Thyroid gland (tissue), 4 donors: Measurements from ENCODE around the gene SNX13.

ENCODE experiments used
- POLR2A ChIP-seq, 2 donors: fragments of 450-650 bp; IDR thresholded peaks; one replicate each; pipeline ENCODE4 v1.6.1; 2017; ENCODE audit warnings: antibody characterized with exemption in 2 of 2, mild to moderate bottlenecking in 2 of 2, moderate library complexity in 1 of 2
- TF ChIP-seq, protein P1 (sequence below), 6 experiments: fragments of 200-600 bp in 3 of 6; fragments of 450-650 bp in 3 of 6; sonication (generic) in 3 of 6; IDR thresholded peaks; one replicate each; pipeline ENCODE4 v1.5.1; 2016 to 2019; ENCODE audit warnings: antibody characterized with exemption in 6 of 6, mild to moderate bottlenecking in 2 of 6, inconsistent platforms in 1 of 6, moderate library complexity in 1 of 6

GRCh38 chr7:17931069-17931468, 9.2 kb downstream of the SNX13 start:
- TF ChIP-seq, protein P1, sequence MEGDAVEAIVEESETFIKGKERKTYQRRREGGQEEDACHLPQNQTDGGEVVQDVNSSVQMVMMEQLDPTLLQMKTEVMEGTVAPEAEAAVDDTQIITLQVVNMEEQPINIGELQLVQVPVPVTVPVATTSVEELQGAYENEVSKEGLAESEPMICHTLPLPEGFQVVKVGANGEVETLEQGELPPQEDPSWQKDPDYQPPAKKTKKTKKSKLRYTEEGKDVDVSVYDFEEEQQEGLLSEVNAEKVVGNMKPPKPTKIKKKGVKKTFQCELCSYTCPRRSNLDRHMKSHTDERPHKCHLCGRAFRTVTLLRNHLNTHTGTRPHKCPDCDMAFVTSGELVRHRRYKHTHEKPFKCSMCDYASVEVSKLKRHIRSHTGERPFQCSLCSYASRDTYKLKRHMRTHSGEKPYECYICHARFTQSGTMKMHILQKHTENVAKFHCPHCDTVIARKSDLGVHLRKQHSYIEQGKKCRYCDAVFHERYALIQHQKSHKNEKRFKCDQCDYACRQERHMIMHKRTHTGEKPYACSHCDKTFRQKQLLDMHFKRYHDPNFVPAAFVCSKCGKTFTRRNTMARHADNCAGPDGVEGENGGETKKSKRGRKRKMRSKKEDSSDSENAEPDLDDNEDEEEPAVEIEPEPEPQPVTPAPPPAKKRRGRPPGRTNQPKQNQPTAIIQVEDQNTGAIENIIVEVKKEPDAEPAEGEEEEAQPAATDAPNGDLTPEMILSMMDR (IDR thresholded peaks at IDR 0.05): no peak
- TF ChIP-seq POLR2A (IDR thresholded peaks at IDR 0.05): no peak
